K562 (cell line): ENCODE data around the gene TLCD4. TPM values are rescaled to one million over a fixed set of nuclear protein-coding genes. Genes with fewer than 3 reads are reported as not detected.

Experiments
- BHLHE40 ChIP-seq: IDR thresholded peaks from 2 replicates; pipeline ENCODE4 v1.6.1; 2011; ENCODE audit warnings: low read length, improper control_type of control experiment
- CBFA2T2 ChIP-seq: fragments of 450-650 bp; conservative IDR thresholded peaks from 2 replicates; pipeline ENCODE4 v1.6.1; 2017; ENCODE audit warnings: mild to moderate bottlenecking
- CXXC5 ChIP-seq: fragments of 250-450 bp; sonication (Bioruptor Pico); IDR thresholded peaks from 2 replicates; pipeline ENCODE4 v1.8.0; 2022; ENCODE audit warnings: inconsistent platforms, mild to moderate bottlenecking, moderate library complexity
- ELF4 ChIP-seq: fragments of 450-650 bp; formaldehyde crosslinking; IDR thresholded peaks from 2 replicates; pipeline ENCODE4 v1.4.0; 2022; ENCODE audit warnings: missing genetic modification characterization
- ETV1 ChIP-seq: fragments of 450-650 bp; conservative IDR thresholded peaks from 2 replicates; pipeline ENCODE4 v1.6.1; 2016; ENCODE audit warnings: missing genetic modification characterization, control low read depth, low read depth, missing compliant biosample characterization
- GTF2E2 ChIP-seq: fragments of 200-800 bp; sonication (Bioruptor generic); IDR thresholded peaks from 2 replicates; pipeline ENCODE4 v1.6.1; 2016; ENCODE audit warnings: missing genetic modification characterization, missing compliant biosample characterization
- IFI16 ChIP-seq: fragments of 250-450 bp; sonication (Bioruptor Pico); IDR thresholded peaks from 2 replicates; pipeline ENCODE4 v2.1.2; 2022; ENCODE audit warnings: mild to moderate bottlenecking, inconsistent platforms
- ILF3 ChIP-seq: fragments of 450-650 bp; IDR thresholded peaks from 2 replicates; pipeline ENCODE4 v1.6.1; 2018; ENCODE audit warnings: antibody characterized with exemption, mild to moderate bottlenecking, moderate library complexity, borderline replicate concordance
- LCOR ChIP-seq: sonication (generic); formaldehyde crosslinking; IDR thresholded peaks from 2 replicates; pipeline ENCODE4 v1.8.0; 2022; ENCODE audit warnings: mild to moderate bottlenecking, missing genetic modification reagents
- MTA1 ChIP-seq: fragments of 450-650 bp; IDR thresholded peaks from 2 replicates; pipeline ENCODE4 v1.6.1; 2017; ENCODE audit warnings: borderline replicate concordance
- MYNN ChIP-seq, 2 experiments: sonication (generic); formaldehyde crosslinking in 1 of 2; IDR thresholded peaks; 2 replicates each; pipeline versions ENCODE4 v1.5.0 to v1.6.1; 2016 to 2020; ENCODE audit warnings: antibody characterized with exemption in 1 of 2, missing genetic modification reagents in 1 of 2
- OTX1 ChIP-seq: fragments of 450-650 bp; formaldehyde crosslinking; IDR thresholded peaks from 2 replicates; pipeline ENCODE4 v1.4.0; 2022; ENCODE audit warnings: mild to moderate bottlenecking
- POLR2AphosphoS2 ChIP-seq: IDR thresholded peaks from 2 replicates; pipeline ENCODE4 v1.6.1; 2012; ENCODE audit warnings: low read length, improper control_type of control experiment
- POU5F1 ChIP-seq: fragments of 150-350 bp; IDR thresholded peaks from 2 replicates; pipeline ENCODE4 v1.6.1; 2014; ENCODE audit warnings: borderline replicate concordance, low read length, low read depth, mild to moderate bottlenecking; ENCODE audit not compliant: partially characterized antibody
- PREB ChIP-seq: sonication (generic); formaldehyde crosslinking; IDR thresholded peaks from 2 replicates; pipeline ENCODE4 v1.8.1; 2023; ENCODE audit warnings: mild to moderate bottlenecking, missing genetic modification reagents
- SNRNP70 ChIP-seq: fragments of 200-400 bp; formaldehyde crosslinking; optimal IDR thresholded peaks from 2 replicates; pipeline ENCODE3; 2017; ENCODE audit warnings: low read depth, low read length
- TAF15 ChIP-seq: fragments of 200-400 bp; formaldehyde crosslinking; IDR thresholded peaks from 2 replicates; pipeline ENCODE4 v1.6.1; 2017; ENCODE audit warnings: mild to moderate bottlenecking, low read depth, low read length, moderate library complexity
- THRAP3 ChIP-seq: fragments of 450-650 bp; IDR thresholded peaks from 2 replicates; pipeline ENCODE4 v1.6.1; 2016; ENCODE audit warnings: mild to moderate bottlenecking, inconsistent platforms, borderline replicate concordance
- ZNF24 ChIP-seq: fragments of 450-650 bp; IDR thresholded peaks from 2 replicates; pipeline ENCODE4 v1.6.1; 2016
- ZNF407 ChIP-seq: fragments of 450-650 bp; IDR thresholded peaks from 2 replicates; pipeline ENCODE4 v1.6.1; 2016; ENCODE audit warnings: low read depth
- polyA plus RNA-seq, 8 experiments: library from polyadenylated mRNA; depleted of rRNA in 4 of 8; stranded (reverse) in 5 of 8; unstranded in 3 of 8; fragments of >200 nt; fragmentation: Nextera tagmentation in 2 of 8; fragmentation: Illumina TruSeq in 1 of 8; extraction: Ambion mirVana in 2 of 8; extraction: Trizol in 1 of 8; gene quantifications; 2 replicates each; pipeline versions ENCODE4 v1.2.1 to v1.2.3, GENCODE V29; 2011 to 2014; ENCODE audit warnings: inconsistent platforms in 1 of 8, missing spikeins in 1 of 8
- total RNA-seq, 7 experiments: library from RNA; depleted of rRNA in 6 of 7; stranded (reverse); fragments of >200 nt in 6 of 7; fragmentation: Illumina TruSeq in 2 of 7; extraction: Trizol in 2 of 7; gene quantifications; 2 replicates each; pipeline versions ENCODE4 v1.2.1 to v1.2.3, GENCODE V29; 2011 to 2021; ENCODE audit warnings: low replicate concordance in 1 of 7

TLCD4 gene
- total and polyA plus RNA-seq, 9 of the 15 experiments (the other 6 are each of a cell fraction or from before 2014, with no cell fraction given), result 3.5 to 19.8 (median 7.6) TPM

GRCh38 chr1:95072532-95073419, 44.4 kb upstream of the TLCD4 start, which contains the start of gene ALG14 (continued):
- TF ChIP-seq ZNF407 (peak; percentile 99), CXXC5 (CRISPR knock-in tag) (peak; percentile 93), BHLHE40 (peak; percentile 55), MYNN (IDR thresholded peaks at IDR 0.05) (no peak), MYNN (CRISPR knock-in tag; IDR thresholded peaks at IDR 0.05) (no peak), CBFA2T2 (no peak), PREB (CRISPR knock-in tag) (no peak), ETV1 (peak; percentile 74; the same call in 1 of the 2 replicates), LCOR (CRISPR knock-in tag) (peak; percentile 69; the same call in 1 of the 2 replicates), ZNF24 (peak; percentile 60; the same call in 1 of the 2 replicates), MTA1 (0 out of 2 replicates have a peak, but pooled peaks have one; percentile 38), SNRNP70 (no peak), POLR2AphosphoS2 (no peak), OTX1 (0 out of 2 replicates have a peak, but pooled peaks have one; percentile 45), THRAP3 (no peak), ILF3 (no peak), IFI16 (CRISPR knock-in tag) (no peak), ELF4 (CRISPR knock-in tag) (0 out of 2 replicates have a peak, but pooled peaks have one; percentile 66), POU5F1 (peak; percentile 94), TAF15 (no peak), GTF2E2 (no peak)
